Fibroblast of peridontal ligament (primary cell): ENCODE results near the gene ITGBL1.
A peak's percentile ranks its signal among the peaks of the same experiment; 100 is the strongest.

Experiments used
- DNase-seq: peaks from one replicate; pipeline ENCODE4 v3.0.0-alpha.2; 2010; ENCODE audit errors: extremely low read depth

The ITGBL1 gene

DNA sequence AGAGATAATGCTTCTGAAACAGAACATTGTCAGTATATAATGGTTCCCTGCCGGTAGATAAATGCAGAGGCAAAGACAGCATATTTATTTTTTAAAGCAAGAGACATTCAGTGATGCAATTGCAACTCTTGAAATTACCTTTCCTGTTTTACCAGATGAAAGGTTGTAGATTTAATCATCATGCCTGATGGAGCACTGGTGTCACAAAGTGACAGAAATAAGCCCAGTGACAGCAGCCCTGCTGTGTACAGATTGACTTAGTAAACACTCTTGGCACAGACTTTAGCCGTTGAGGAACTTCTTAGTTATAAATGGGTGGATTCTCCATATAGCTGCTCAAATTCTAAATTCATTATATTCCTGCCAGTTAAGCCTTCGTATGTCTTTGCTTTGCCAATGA is 172.5 kb downstream of the ITGBL1 start:
- DNase-seq = no peak

DNA sequence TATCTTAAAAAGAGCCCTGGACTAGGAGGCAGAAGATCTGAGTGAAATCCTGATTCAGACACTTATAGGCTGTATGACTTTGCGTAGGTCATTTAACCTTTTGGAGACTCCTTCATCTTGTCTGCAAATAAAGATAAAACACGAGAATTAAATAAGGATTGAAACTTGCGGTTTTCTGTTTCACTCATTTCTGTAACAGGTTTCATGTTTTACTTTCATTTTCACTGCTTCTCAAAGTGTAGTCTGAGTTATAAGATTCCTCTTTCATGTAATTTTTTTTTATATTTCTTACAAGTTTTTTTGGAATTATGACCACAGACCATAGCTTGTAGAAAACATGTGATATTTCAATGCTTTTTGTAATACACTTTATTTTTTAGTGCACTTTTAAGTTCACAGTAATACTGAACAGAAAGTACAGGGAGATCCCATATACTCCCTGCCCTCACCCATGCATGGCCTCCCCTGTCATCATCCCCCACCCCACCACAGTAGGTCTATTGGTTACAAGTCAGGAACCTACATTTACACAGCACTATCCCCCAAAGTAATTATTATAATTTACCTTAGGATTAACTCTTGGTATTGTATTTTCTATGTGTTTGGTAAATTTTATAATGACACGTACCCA is 174.6 kb downstream of the ITGBL1 start:
- peak; percentile 61 for DNase-seq

DNA sequence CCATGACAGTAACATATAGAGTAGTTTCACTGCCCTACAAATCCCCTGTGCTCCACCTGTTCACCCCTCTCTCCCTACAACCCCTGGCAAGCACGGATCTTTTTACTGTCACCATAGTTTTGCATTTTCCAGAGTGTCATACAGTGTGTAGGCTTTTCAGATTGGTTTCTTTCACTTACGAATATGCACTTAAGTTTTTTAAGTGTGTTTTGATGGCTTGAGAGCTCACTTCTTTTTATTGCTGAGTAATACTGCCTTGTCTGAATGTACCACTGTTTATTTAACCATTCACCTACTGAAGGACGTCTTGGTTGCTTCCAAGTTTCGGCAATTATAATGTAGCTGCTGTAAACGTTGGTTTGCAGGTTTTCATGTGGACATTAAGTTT is 175.1 kb downstream of the ITGBL1 start:
- peak; percentile 42 for DNase-seq

DNA sequence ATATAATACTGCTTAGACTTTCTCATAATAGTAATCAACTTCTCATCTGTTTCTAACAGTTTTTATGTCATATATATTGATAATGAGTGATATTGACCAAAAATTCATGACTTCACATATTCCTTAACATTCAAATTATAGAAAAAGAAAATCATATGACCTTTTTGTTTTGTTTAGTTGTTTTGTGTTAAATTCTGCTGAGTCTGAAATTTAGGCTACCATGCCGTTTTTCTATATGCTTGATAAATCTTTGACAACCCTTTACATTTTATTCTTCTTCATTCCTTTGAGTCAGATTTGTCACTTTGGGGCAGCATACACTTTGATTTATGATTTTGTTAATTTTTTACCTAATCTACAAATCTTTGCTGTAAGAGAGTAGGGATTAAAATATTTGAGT is 176.4 kb downstream of the ITGBL1 start:
- DNase-seq = no peak

DNA sequence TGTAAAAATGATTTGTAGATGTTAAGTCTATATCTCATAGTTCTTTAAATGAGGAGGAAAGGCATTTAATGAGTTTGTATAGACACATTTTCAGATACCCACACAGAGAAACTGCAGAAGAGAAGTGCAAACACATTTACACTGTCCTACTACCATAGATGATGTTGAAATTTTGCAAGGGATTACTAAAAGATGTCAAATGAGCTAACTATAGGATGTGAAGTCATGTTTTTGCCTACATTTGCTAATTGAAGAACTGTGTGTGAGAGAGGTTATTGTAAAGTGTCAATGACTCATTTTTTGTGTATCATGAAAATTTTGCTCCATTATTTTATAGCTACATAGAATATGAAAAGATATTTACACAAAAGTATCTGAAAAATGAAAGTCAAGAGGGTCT is 178.9 kb downstream of the ITGBL1 start:
- DNase-seq = no peak

DNA sequence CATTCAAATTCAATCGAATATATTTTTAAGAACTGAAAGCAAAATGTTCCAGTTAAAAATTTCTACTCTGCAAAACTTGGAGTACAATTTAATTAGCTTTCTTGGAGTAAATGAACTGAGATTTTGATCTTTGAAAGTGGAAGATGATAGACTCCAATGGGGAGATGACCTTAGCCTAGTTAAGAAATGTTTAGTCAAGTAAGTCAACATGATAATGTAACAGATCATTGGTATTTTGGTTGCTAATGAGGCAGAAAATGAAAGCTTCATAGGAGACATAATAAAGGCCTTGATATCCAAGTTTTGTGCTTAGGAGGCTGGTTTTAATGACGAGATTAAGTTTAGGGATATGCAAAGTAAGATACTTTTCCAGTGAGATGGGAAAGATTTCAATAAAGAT is 181.7 kb downstream of the ITGBL1 start:
- DNase-seq = no peak

DNA sequence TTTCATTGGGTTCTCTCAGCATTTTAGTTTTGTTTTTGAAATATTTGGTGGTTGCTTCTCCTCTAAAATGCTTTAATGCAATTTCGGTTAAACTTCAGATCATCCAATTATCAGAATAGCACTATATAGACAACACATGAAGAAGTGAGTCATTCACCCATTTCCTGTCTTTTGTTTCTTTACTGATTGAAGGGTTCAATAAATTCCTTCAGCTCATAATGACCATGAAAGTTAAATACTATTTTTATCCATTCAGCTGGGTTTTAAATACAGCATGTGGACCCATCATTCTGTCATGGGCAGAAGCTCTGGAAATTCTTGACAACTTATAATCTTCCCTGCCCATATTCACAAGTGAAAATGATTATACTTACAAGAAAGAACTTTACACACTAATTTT is 187.2 kb downstream of the ITGBL1 start:
- no peak for DNase-seq

DNA sequence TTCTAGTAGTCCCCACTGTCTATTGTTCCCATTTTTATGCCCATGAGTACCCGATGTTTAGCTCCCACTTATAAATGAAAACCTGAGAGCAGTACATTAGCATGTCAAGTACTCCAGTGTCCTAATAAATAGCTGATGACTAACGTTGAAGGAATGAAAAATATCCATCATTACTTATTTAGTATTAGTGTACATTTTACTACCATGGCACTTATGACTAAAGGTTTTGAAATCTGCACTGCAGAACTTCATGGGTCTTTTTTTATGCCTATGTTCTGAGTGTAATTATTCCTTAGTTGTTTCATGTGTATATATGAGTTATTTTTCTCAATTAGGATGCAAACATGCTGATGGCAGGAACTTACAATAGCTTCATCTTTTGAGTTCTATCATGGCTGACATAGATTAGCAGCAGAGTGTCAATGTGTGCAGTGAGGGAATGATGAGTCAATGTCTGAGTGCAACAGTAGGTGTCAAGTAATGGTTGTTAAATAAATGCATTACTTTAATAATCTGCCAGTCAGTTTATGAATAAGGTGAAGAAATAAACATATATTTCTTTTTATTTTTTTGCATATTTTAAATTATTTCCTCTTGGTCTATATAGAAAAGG is 188.4 kb downstream of the ITGBL1 start:
- DNase-seq = no peak

DNA sequence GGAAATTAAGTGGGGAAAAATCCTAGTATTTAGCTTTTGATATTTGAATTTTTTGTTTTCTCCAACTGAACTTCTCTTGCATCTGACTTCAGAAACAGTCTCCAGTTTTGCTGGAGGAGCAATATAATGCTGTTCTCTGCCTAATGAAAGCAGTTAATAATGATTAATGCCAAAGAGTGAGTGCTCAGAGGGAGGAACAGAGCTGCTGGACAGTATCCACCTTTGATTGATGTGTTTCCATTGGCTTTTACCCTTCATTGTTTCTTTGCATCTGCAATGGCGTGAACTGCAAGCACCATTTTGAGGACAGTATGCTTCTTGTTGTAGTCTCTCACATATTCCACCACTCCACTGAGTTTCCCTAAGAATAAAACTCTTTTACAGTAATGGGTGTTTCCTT is 193.4 kb downstream of the ITGBL1 start:
- DNase-seq = no peak

DNA sequence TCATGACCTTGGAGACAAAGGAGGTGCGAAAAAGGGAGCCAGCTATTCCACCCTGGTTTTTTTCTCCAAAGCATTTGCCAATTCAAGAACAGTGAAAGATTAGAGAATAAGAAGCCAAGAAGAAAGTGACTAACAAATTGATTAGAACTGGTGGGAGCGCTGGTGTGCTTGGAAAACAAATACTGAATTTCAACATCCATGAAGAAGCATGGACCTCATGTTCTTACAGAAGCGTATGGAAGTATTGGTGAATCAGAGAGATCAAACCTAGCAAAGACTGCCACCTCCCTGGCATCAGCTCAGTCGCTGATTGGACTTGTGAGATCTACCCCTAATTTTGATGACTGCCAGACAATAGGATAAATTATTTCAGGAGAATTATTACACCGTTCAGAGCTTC is 195.3 kb downstream of the ITGBL1 start:
- DNase-seq = no peak

DNA sequence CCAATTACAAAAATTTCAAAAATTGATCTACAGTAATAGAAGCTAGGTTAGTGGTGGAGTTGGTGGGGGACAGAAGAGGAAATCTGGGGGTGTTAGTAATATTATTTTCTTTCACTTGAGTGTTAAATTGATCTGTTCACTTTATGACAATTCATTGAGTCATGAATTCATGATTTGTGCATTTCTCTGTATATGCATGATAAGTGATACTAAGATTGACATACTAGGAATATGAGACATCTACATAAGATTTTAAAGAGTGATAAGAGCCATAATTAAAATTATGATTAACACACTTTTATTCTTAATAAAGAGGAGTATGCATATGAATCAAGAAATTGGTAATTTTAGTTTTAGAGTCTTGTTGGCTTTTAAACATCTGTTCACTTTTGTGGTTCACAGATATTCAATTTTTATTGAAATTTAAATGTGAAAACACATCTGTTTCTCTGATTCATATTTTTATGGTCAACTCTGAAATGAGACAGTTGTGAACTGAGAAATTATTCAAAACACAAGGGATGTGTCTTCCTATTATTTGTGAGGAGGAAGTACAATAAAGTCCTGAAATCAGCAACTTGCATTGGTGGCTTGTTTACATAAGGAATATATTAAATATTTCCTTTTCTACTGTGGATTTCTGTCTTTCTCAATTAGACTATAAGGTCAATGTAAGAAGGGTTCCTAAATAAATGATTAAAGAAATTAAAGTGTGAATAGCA is 196.5 kb downstream of the ITGBL1 start:
- DNase-seq = no peak

DNA sequence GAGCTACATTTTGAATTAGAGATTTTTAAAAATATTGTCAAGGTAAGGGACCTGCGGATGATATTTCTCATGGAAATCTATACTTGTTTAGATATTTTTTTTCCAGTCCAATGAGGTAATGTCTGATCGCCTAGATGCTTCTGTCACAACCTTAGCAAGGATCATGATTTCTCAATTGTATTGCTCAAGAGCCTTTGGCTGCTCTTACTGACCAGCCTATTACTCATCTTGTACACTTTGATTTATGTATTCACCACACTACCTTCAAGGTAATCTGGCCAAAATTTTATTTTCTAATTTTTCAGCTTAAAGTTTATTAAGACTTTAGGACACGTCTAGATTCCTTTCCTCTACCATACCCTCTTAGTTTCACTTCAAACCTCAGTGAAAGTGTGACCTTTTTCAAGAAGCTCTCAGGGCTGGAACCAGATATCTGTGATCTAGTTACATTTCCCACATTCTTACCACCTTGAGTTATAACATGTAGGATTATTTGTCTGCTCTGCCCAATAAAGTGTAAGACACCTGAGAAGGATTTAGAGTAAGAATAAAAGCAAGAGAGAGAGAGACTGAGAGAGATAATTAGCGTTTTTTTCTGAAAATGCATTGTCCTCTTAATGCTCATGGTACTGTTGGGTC is 197.1 kb downstream of the ITGBL1 start:
- DNase-seq = peak; percentile 86

DNA sequence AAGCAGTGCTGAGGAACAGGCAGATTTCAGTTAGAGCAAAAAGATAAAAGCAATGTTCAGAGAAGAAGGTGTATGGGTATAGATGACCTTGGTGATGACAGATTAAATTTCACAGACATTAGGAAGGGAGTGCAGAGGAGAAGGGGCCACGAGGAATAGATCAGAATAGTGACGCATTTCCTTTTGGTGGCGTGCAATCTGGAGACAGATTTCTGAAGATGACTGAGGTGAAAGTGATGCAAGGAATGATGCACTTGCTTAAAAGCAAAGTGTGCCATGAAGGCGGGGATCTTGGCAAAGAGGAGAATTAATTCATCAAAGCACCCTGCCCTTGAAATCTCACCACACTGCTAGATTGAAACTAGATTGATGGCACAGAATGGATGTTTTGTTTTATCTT is 202.4 kb downstream of the ITGBL1 start:
- DNase-seq = no peak

DNA sequence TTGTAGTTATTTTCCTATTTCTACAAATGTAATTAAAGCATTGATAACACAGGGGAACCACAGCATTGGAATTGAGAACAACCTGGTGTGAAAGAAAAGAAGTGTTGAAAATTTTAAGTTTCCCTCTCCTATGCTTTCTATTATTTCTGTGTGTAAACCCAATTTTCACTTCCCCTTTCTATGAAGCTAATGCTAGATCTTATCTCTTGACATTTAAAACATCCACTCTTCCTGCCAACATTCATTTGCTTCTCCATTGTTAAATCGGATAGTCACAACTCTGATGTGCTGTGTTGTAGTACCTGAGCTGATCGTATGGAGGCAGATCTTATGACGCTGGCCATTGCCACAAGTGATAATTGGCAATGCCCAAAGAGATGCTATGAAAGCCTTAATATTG is 203.0 kb downstream of the ITGBL1 start:
- DNase-seq = no peak

DNA sequence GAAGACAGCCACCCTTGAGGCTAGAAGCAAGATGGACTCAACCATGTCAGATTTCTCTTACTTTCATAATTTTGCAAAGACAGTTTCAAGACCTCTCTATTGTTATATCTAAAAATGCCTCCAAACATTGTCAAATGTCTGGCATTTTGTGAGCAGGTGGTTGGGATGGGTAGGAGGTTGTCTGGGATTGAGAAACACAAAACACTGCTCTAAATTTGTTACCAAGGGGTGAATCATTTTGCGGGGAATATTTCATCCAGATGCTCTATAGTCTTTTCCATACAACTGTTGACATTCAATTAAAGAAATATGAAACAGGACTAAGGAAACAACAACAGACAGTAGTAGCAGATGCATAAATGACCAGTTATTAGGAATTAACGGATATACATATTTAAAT is 208.2 kb downstream of the ITGBL1 start:
- DNase-seq = no peak

DNA sequence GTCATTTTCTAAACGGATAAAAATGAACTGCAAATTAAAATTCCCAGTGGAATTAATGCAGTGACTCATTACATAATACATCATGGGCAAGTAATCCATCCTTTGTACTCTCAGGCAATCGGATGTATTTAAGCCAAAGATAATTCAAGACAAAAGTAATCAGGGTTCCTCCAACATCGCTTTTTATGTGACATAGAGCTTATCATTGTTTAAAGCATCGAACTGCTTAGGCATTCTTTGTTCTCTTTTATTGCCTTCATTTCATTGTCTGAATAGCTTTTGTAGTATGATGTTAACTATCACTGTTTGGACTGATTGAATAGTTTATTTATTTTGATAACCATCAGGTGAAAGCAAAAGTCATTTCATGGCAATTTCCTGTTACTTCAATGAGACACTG is 209.4 kb downstream of the ITGBL1 start:
- no peak for DNase-seq

DNA sequence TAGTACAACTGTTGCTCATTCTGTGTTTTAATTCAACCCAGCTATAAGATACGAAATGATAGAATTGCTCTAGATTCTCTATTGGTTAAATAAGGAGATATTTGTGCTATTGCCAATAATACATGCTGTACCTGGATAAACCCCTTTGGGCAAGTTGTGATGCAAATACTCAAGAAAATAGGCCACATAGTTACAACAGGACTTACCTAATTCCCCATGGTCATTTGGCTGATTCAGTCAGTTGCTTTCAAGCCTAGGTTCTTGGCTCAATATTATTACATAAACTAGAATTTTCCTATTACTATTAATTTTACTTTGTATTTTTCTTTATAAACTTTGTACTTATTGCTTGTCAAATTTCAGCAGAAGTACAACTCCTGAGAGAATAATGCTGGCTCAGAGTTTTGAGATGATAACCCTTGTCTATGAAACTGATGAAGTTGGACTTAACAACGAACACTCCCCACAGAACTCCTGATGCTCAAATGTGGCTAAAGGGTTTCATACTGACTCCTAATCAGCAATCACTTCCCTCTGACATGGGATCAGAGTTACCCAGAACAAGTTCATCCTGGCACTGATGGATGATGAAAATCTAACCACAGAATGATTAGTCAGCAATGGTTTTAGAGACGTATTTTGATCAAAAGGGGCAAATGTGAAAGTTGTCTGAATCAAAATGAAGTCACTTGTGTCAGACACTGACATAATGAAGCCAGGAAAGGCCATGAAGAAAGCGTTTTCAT is 221.1 kb downstream of the ITGBL1 start:
- peak; percentile 43 for DNase-seq

DNA sequence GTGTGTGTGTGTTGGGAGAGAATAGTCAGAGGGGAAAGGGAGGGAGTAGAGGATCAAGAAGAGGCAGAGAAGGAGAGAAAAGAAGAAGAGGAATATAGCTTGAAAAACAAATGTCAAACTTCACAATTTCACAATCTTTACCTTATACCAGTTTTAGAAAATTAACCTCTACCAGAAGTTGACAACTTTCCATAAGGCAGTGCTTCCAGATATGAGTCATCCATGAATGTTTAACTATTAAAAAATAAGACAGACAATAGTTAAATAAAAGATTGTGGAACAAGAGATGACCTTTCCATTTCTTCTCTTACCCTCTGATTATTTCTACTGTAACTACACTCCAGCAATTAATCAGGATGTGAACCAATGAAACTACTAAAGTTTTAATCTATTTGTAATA is 229.4 kb downstream of the ITGBL1 start:
- peak; percentile 46 for DNase-seq

DNA sequence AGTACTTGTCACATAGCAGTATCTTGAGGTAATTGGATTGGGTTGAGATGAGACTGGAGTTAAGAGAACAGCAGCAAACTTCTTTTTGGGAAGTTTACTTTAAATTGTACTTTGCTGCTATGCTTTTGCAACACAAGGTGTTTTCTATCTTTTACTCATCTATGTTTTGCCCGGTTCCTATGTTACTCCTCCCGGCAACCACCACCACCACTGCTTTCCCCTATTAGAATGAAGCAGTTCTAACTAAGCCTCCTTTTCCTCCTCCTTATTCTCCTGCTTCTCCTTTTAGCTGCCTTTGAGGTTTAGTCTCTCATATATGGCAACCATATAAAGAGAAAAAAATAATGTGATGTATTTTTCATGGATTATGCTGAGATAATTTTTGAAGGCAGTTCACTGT is 233.5 kb downstream of the ITGBL1 start:
- no peak for DNase-seq

DNA sequence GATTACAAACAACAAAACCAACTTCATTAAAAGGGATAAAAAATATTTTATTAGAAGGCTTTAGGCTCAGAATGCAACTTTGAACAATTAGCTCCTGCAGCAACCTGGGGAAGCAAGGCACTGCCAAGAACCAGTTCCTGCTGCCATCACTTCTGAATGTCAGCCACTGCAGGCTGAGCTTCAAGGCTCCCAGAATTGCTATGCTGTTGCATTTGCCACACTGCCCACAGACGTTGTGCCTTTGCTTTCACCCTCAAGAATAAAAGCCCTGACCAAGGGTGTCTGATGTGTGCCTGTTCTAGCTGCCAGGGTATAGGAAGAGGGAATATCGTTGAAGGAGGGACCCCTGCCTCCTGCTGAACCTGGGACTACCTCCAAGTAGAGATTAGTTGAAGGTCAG is 238.4 kb downstream of the ITGBL1 start:
- no peak for DNase-seq

DNA sequence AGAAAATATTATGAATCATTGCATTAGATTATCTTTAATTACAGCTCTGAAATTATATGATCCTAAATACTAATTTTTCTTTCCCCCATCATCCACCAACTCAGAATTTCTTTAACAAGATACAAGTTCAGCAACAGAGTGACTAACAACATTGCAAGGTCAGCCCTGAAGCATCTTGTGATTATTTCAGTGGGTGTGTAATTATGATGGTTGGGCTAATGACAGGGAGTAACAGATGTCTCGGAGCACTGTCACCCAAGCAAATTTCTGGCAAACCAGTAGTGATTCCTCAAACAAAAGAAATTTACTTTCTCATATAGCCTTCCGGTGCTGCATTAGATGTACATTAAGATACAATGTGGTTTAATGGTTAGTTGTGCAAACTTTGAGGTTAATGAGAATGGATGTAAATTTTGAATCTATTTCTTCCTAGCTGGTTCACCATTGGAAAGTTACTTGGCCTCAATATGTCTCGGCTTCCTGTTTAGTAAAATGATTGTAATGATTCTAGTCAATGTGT is 238.9 kb downstream of the ITGBL1 start:
- DNase-seq = no peak
